Pancreas (tissue), 10 donors: ENCODE data around the gene YKT6. TPM values are rescaled to one million over a fixed set of nuclear protein-coding genes. Genes with fewer than 3 reads are reported as not detected.
"Not testable (repeated sequence)": the region's sequence is repeated elsewhere in the genome, so short reads cannot be mapped to it uniquely, and the experiment has no call there.

Experiments
- ATAC-seq, 4 donors: fragments of 200-7000 bp; cut with Tn5 transposase; one replicate each; pipeline versions ENCODE4 v1.8.0 to v1.9.1; 2020; ENCODE audit warnings: mild to moderate bottlenecking in 4 of 4, moderate library complexity in 4 of 4
- DNase-seq, 6 donors: peaks; one replicate each; pipeline ENCODE4 v3.0.0-alpha.2; 2020
- FAIRE-seq: peaks from 2 replicates; lab custom pipeline; 2012; peaks lifted over from hg19 to GRCh38; lab: Jason Lieb, UNC
- H3K27ac ChIP-seq, 4 donors: fragments of 200-600 bp; sonication (generic); 1 replicate in 3 of 4; 2 replicates in 1 of 4; pipeline versions ENCODE4 v1.5.0 to v1.8.0; 2020
- H3K27me3 ChIP-seq, 4 donors: fragments of 200-600 bp; one replicate each; pipeline ENCODE4 v1.8.0; 2021
- H3K36me3 ChIP-seq, 3 donors: fragments of 200-600 bp; sonication (generic) in 1 of 3; one replicate each; pipeline versions ENCODE4 v1.5.0 to v1.8.0; 2020 to 2021
- H3K4me1 ChIP-seq, 3 donors: fragments of 200-600 bp; one replicate each; pipeline ENCODE4 v1.8.0; 2021
- H3K4me3 ChIP-seq, 4 donors: fragments of 200-600 bp; sonication (generic) in 2 of 4; one replicate each; pipeline versions ENCODE4 v1.5.0 to v1.8.0; 2020 to 2021
- H3K9me3 ChIP-seq, 4 donors: fragments of 200-600 bp; one replicate each; pipeline ENCODE4 v1.8.0; 2021
- WGBS, 2 donors: extraction: QIAGEN DNeasy Blood & Tissue Kit; methylation state at CpG; one replicate each; pipeline ENCODE4 v1.1.7; 2013; 5-methylcytosine and 5-hydroxymethylcytosine counted together
- intact Hi-C, 3 donors: fragments of 100-400 bp; cut with DNase I; formaldehyde crosslinking; loops; one replicate each; pipeline versions ENCODE4 v1.11.1 to v1.14.2; 2022
- polyA plus RNA-seq, 2 donors: library from polyadenylated mRNA; stranded (reverse); fragments of 200-250 nt; gene quantifications; one replicate each; pipeline ENCODE4 v1.2.3, GENCODE V29; 2013
- total RNA-seq, 6 donors: library from RNA; stranded (reverse); fragmentation: NEBNext Ultra II Directional in 4 of 6; extraction: Animal tissue kit (Norgen Biotek cat#: 25700) in 4 of 6; gene quantifications; one replicate each; pipeline versions ENCODE4 v1.2.1 to v1.2.4, GENCODE V29; 2021 to 2023
- TF ChIP-seq, protein P1 (sequence below), 4 donors: fragments of 200-600 bp; sonication (generic) in 3 of 4; IDR thresholded peaks; one replicate each; pipeline versions ENCODE4 v1.5.0 to v1.8.0; 2021; ENCODE audit warnings: antibody characterized with exemption in 4 of 4
- donor health status: healthy with polysubstance abuse.
- donor health status: DM: no; HTN: no; CAD: no; lungs with moderate emphysema.
- donor health status: DM: no; HTN: no; CAD: no.
- donor health status: control.
- donor health status: control.
- donor health status: Bipolar disorder and iron deficiency.
- donor health status: DM: yes; HTN: yes; CAD: no.
- donor health status: DM: no; HTN: no; CAD: no.
- donor health status: DM: no; HTN: no; CAD: no.
- donor health status: DM: yes; HTN: yes; CAD: no.

The YKT6 gene
- total and polyA plus RNA-seq, 8 donors = 27.7 to 48.7 (median 37.0) TPM

DNA sequence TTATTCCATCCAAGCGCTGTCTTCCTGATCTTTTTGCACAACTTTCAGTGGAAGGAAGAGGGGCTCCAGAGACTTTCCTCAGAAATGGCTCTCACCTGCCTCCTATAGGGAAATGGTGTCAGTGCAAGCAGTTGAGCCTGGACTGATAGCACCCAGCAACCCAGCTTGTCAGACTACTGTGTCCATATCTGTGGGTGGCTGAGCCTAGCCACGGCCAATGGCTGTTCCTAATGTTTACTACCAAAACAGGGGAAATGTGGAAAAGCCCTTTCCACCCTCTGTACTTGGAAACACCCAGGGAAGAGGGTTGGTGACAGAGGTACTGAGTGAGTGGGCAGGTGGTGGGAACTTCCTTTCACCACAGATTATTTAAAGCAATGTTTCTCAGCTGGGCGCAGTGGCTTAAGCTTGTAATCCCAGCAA lies 4.3 kb upstream of the YKT6 start:
- no peak overlapping the region for H3K27ac ChIP-seq
- ATAC-seq = peak in 3 of 4 donors; percentile 38 to 52 (median 49)
- TF ChIP-seq, protein P1, sequence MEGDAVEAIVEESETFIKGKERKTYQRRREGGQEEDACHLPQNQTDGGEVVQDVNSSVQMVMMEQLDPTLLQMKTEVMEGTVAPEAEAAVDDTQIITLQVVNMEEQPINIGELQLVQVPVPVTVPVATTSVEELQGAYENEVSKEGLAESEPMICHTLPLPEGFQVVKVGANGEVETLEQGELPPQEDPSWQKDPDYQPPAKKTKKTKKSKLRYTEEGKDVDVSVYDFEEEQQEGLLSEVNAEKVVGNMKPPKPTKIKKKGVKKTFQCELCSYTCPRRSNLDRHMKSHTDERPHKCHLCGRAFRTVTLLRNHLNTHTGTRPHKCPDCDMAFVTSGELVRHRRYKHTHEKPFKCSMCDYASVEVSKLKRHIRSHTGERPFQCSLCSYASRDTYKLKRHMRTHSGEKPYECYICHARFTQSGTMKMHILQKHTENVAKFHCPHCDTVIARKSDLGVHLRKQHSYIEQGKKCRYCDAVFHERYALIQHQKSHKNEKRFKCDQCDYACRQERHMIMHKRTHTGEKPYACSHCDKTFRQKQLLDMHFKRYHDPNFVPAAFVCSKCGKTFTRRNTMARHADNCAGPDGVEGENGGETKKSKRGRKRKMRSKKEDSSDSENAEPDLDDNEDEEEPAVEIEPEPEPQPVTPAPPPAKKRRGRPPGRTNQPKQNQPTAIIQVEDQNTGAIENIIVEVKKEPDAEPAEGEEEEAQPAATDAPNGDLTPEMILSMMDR (IDR thresholded peaks at IDR 0.05) = peak in 1 of 4 donors; percentile 29
- WGBS, 2 donors = 41 to 42% methylated on average over 3 of the region's 3 CpGs
- H3K36me3 ChIP-seq = no peaks in the 10 kb centered on the region
- H3K9me3 ChIP-seq = no peaks in the 10 kb centered on the region
- peak in 1 of 6 donors; percentile 45 for DNase-seq
- no peaks in the 10 kb centered on the region for H3K27me3 ChIP-seq
- no peak overlapping the region for H3K4me3 ChIP-seq
- no peak for FAIRE-seq
- H3K4me1 ChIP-seq = no peaks in the 10 kb centered on the region
- intact Hi-C loops = no loop called here

DNA sequence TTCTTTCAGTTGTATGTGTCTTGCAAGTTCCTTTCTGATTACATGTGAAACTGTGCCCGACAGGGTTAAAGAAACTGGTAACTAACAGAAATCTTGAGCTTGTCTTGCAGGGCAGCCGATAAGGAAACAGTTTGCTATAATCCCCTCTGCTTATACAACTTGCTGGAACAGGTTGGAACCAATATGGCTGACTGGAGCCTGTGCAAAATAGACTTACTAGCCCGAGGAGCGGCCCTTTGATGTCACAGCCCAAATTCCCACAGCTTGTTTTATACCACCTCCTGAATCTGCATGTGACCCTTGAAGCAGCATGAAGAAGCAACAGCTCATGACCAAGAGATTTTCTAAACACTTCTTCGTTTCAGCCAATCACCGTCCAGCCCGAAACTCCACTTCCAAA lies 3.3 kb upstream of the YKT6 start:
- H3K27me3 ChIP-seq = no peaks in the 10 kb centered on the region
- DNase-seq (no peak), FAIRE-seq (no peak), ATAC-seq (no peak)
- peaks cover 6 to 8% (median 8%) of the 10 kb centered on the region in 3 donors for H3K4me1 ChIP-seq
- no peak overlapping the region for H3K4me3 ChIP-seq
- TF ChIP-seq, protein P1 (IDR thresholded peaks at IDR 0.05) = no peak
- no peaks in the 10 kb centered on the region for H3K9me3 ChIP-seq
- intact Hi-C loops = no loop called here
- WGBS, 2 donors = 64 to 77% methylated on average over 7 of the region's 7 CpGs
- H3K36me3 ChIP-seq = no peaks in the 10 kb centered on the region
- no peak overlapping the region for H3K27ac ChIP-seq

DNA sequence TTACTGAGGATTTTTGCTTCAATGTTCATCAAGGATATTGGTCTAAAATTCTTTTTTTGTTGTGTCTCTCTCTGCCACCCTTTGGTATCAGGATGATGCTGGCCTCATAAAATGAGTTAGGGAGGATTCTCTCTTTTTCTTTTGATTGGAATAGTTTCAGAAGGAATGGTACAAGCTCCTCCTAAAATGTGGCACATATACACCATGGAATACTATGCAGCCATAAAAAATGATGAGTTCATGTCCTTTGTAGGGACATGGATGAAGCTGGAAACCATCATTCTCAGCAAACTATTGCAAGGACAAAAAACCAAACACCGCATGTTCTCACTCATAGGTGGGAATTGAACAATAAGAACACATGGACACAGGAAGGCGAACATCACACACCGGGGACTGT lies 615 bp upstream of the YKT6 start:
- WGBS, 2 donors = 61 to 70% methylated on average over 2 of the region's 3 CpGs
- ATAC-seq, H3K9me3 ChIP-seq, H3K36me3 ChIP-seq, DNase-seq, H3K27me3 ChIP-seq, H3K4me3 ChIP-seq, FAIRE-seq, intact Hi-C loops, H3K27ac ChIP-seq: not testable (repeated sequence)
- peaks cover 9 to 10% (median 10%) of the 10 kb centered on the region in 3 donors for H3K4me1 ChIP-seq

DNA sequence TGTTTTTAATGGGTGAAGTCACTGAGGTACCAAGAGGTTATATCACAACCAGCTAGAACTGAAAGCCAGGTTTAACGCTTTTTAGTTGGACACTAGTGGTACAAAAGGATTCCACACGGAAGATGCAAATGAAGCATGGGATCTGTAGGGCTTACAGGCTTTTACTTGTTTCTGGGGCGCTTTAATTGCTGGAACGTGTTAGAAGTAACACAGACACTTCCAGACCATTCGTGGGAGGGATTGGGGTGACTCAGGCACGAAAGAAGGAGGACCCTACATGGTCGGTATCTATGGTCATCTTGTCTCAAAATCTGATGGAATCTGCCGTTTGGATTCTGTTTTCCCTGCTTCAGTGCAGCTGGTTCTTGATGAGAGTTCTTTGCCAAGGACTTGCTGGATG lies 1.0 kb downstream of the YKT6 start:
- Histone ChIP-seq H3K27ac (no peak overlapping the region), H3K27me3 (no peaks in the 10 kb centered on the region), H3K9me3 (no peaks in the 10 kb centered on the region), H3K4me3 (peak overlapping the region; percentile 64 to 95 (median 80)), H3K36me3 (peaks cover 0 to 24% (median 4%) of the 10 kb centered on the region in 3 donors), H3K4me1 (peaks cover 9 to 10% (median 10%) of the 10 kb centered on the region in 3 donors)
- 16 to 17% methylated on average over 8 of the region's 8 CpGs for WGBS, 2 donors
- intact Hi-C loops = no loop called here
- DNase-seq (no peak), FAIRE-seq (no peak), ATAC-seq (no peak)
- TF ChIP-seq, protein P1 (IDR thresholded peaks at IDR 0.05) = no peak

DNA sequence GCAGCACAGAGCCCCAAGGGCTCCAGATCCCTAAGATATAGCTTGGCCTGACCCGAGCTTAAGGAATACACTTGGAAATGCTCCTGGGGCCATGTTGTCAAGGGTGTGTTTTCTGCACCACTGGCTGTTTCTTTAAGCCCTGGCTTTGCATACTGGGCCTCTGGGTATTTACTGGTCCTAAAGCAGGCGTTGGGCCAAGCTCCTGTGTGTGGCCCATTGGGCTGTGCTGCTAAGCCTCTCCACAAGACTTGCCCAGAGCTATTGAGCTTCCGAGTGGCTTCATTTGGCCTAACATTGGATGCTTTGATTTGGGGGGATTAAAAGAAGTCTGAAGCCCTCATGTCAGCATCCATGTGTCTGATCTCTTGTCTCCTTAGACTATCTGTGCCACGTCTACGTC lies 5.2 kb downstream of the YKT6 start:
- FAIRE-seq (no peak), ATAC-seq (no peak), DNase-seq (peak in 1 of 6 donors; percentile 14)
- H3K27me3 ChIP-seq = no peaks in the 10 kb centered on the region
- 90 to 92% methylated on average over 5 of the region's 5 CpGs for WGBS, 2 donors
- H3K36me3 ChIP-seq = peaks cover under 1 to 60% (median 28%) of the 10 kb centered on the region in 3 donors
- H3K4me3 ChIP-seq = no peak overlapping the region
- TF ChIP-seq, protein P1 (IDR thresholded peaks at IDR 0.05) = no peak
- intact Hi-C loops = no loop called here
- H3K4me1 ChIP-seq = peaks cover 9 to 10% (median 10%) of the 10 kb centered on the region in 3 donors
- no peak overlapping the region for H3K27ac ChIP-seq
- no peaks in the 10 kb centered on the region for H3K9me3 ChIP-seq
